ENCODE data around the gene CACNG1. TPM values are rescaled to one million over a fixed set of nuclear protein-coding genes. Genes with fewer than 3 reads are reported as not detected.
A peak's percentile ranks its signal among the peaks of the same experiment; 100 is the strongest.

Gene CACNG1, protein sequence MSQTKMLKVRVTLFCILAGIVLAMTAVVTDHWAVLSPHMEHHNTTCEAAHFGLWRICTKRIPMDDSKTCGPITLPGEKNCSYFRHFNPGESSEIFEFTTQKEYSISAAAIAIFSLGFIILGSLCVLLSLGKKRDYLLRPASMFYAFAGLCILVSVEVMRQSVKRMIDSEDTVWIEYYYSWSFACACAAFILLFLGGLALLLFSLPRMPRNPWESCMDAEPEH
- total RNA-seq (not detected), polyA plus RNA-seq (under 1 TPM in 1 of 2 donors, not detected in 1; 0.35 TPM)

DNA sequence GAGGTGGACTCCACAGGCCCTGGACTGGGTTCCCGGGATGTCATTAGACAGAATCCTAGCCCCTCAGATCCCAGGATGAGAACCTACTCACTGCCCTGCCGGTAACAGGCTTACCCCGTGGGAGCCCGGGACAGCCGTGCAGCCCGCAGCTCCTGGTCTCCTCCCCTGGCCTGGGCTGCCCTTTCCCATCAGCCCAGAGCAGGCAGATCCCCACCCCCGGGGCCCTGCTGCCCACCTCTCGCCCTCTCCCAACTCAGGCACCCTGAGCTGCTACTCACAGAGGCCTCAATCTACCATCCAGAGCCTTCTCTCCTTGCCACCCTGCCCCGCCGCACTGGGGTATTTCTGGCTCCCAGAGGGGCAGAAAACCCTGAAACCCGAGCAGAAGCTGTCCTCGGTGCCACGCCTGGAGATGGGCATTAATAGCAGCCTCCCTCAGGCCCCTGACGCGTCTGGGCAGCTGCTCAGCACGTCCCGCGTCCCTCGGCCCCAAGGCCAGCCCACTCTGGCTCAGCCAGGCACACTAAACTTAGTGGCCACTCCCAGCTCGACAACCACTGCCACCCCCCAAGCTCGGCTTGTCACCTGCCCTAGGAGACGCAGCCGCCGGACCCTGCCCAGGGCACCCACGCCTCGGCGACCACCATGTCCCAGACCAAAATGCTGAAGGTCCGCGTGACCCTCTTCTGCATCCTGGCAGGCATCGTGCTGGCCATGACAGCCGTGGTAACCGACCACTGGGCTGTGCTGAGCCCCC lies at the start of gene CACNG1:
Gene CACNG1 (plus strand): TSS at position 539 of the 757 bp plus-strand sequence. CDS start 107 bp downstream, at position 646.
- DNase-seq (peak in 1 of 6 donors; percentile 70), ATAC-seq (no peak), FAIRE-seq (no peak)
- Histone ChIP-seq H3K4me1 (no peaks in the 10 kb centered on the region), H3K36me3 (no peaks in the 10 kb centered on the region), H3K9me3 (no peaks in the 10 kb centered on the region), H3K4me3 (no peak within 1 kb of the TSS), H3K27ac (no peak within 1 kb of the TSS), H3K27me3 (no peaks in the 10 kb centered on the region)
- intact Hi-C loops (cut with DNase I) = no loop called here
- TF ChIP-seq CTCF (IDR thresholded peaks at IDR 0.05) = no peak
- 88 to 91% methylated on average over 32 of the region's 32 CpGs for WGBS, 2 donors

DNA sequence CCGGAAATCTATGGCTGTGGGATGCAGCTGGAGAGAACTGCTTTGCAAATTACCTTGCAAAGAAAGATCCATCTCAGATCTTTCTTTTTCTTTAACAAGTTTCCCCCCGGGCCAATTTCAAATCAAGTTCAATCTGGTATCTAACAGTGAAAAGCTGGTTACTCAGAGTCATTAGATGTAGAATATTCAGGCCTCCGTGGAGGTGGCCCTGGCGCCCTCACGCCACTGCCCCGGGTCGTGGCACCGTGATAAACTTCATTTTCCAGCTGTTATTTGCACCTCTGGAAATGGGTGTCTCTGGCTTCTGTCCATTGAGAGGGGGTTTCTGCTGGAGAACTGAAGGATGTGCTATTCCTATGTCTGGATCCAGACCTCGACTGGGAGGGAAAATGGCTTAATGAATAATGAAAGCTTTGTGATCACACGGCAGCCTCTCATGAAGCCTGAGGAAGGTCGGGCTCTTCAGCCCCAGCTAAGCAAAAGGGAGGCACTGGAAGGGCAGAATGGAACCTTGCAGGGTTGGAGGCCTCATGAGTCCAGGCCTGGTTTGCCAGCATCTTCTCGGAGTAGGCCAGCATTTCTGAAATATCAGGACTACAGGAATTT lies 49.3 kb upstream of the CACNG1 start:
- H3K36me3 ChIP-seq = no peaks in the 10 kb centered on the region
- FAIRE-seq = no peak
- no peaks in the 10 kb centered on the region for H3K4me1 ChIP-seq
- H3K4me3 ChIP-seq = no peak overlapping the region
- TF ChIP-seq CTCF (IDR thresholded peaks at IDR 0.05) = no peak
- H3K27ac ChIP-seq = no peak overlapping the region
- no peak for ATAC-seq
- no peaks in the 10 kb centered on the region for H3K27me3 ChIP-seq
- no peak for DNase-seq
- 69 to 76% methylated on average over 12 of the region's 12 CpGs for WGBS, 2 donors
- intact Hi-C loops (cut with DNase I) = no loop called here
- H3K9me3 ChIP-seq = no peaks in the 10 kb centered on the region

DNA sequence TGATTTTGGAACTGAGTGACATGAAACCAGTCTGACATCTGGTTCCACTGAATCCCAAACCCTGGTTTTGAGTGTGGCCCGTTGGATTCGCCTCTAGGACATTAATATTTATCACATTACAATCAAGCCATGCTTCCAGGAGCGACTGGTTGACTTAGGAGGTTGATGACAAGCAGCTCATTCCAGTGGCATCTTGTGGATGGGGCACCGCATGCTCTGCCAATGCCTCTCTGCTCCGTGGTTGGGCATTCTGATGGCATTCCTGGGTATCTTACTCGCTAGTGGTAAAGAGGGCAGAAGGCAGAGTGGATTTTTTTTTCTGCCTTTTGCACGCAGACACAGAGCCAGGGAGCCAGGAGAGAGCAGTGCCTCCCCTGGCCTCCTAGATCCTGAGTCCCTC lies 48.4 kb upstream of the CACNG1 start:
- 85 to 92% methylated on average over 7 of the region's 7 CpGs for WGBS, 2 donors

GRCh38 chr17:66996926-66997325 lies 47.4 kb upstream of the CACNG1 start:
- no peak for DNase-seq
- Histone ChIP-seq H3K4me3 (no peak overlapping the region), H3K36me3 (no peaks in the 10 kb centered on the region), H3K4me1 (no peaks in the 10 kb centered on the region), H3K27me3 (no peaks in the 10 kb centered on the region), H3K9me3 (no peaks in the 10 kb centered on the region), H3K27ac (no peak overlapping the region)
- WGBS, 2 donors = 85 to 99% methylated on average over 5 of the region's 5 CpGs
- no peak for TF ChIP-seq CTCF (IDR thresholded peaks at IDR 0.05)
- ATAC-seq = no peak
- intact Hi-C loops (cut with DNase I) = no loop called here
- FAIRE-seq = no peak

More for the DNA sequence above, 48.4 kb upstream of the CACNG1 start:
- ATAC-seq (no peak), FAIRE-seq (no peak), DNase-seq (no peak)
- Histone ChIP-seq H3K27ac (no peak overlapping the region), H3K4me3 (no peak overlapping the region), H3K27me3 (no peaks in the 10 kb centered on the region), H3K4me1 (no peaks in the 10 kb centered on the region), H3K36me3 (no peaks in the 10 kb centered on the region), H3K9me3 (no peaks in the 10 kb centered on the region)
- intact Hi-C loops (cut with DNase I) = no loop called here
- TF ChIP-seq CTCF (IDR thresholded peaks at IDR 0.05) = no peak

All from pancreas (tissue), 10 donors.